SU-DHL-6 (cell line): ENCODE results near the gene PLCH1.

Experiments used
- EZH2phosphoT487 ChIP-seq: fragments of 200-600 bp; sonication (generic), shearing (Covaris generic); conservative IDR thresholded peaks from 2 replicates; pipeline ENCODE4 v1.6.1; 2018; ENCODE audit warnings: mild to moderate bottlenecking, antibody characterized with exemption, low read length, moderate library complexity, mixed read lengths
- TF ChIP-seq, protein P1 (sequence below): fragments of 200-600 bp; sonication (generic); IDR thresholded peaks from one replicate; pipeline ENCODE4 v1.5.1; 2017; ENCODE audit warnings: antibody characterized with exemption, mild to moderate bottlenecking, low read length, moderate library complexity; ENCODE audit not compliant: insufficient read depth, poor library complexity, severe bottlenecking

- TF ChIP-seq, protein P1, sequence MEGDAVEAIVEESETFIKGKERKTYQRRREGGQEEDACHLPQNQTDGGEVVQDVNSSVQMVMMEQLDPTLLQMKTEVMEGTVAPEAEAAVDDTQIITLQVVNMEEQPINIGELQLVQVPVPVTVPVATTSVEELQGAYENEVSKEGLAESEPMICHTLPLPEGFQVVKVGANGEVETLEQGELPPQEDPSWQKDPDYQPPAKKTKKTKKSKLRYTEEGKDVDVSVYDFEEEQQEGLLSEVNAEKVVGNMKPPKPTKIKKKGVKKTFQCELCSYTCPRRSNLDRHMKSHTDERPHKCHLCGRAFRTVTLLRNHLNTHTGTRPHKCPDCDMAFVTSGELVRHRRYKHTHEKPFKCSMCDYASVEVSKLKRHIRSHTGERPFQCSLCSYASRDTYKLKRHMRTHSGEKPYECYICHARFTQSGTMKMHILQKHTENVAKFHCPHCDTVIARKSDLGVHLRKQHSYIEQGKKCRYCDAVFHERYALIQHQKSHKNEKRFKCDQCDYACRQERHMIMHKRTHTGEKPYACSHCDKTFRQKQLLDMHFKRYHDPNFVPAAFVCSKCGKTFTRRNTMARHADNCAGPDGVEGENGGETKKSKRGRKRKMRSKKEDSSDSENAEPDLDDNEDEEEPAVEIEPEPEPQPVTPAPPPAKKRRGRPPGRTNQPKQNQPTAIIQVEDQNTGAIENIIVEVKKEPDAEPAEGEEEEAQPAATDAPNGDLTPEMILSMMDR = no peak
- no peak for TF ChIP-seq EZH2phosphoT487
Observed at GRCh38 chr3:155517903-155518302, 227.0 kb downstream of the PLCH1 start.
